ENCODE results near the gene MPZL2. TPM values are rescaled to one million over a fixed set of nuclear protein-coding genes. Genes with fewer than 3 reads are reported as not detected.

Gene MPZL2
- polyA plus RNA-seq, 3 donors, result 8.0 to 18.6 (median 14.2) TPM

- Histone ChIP-seq H3K9ac (ENCODE audit: insufficient read depth, low read length, poor library complexity, severe bottlenecking) (peak overlapping the region; percentile 67), H3K36me3 (replicated peaks in 1 of 2; ENCODE audit: control insufficient read depth in 1 of 2, insufficient read depth in 2 of 2, low read length in 2 of 2) (peaks cover 3 to 32% of the 10 kb centered on the region in 2 donors), H3K4me2 (replicated peaks; ENCODE audit: extremely low read depth, low read length, poor library complexity, severe bottlenecking) (peak overlapping the region; percentile 78), H4K20me1 (ENCODE audit: insufficient read depth, low read length) (peaks cover 12% of the 10 kb centered on the region), H2AFZ (ENCODE audit: insufficient read depth, low read depth, low read length, poor library complexity, severe bottlenecking) (no peak overlapping the region), H3K27ac (ENCODE audit: low read depth in 1 of 2, low read length in 2 of 2) (peak overlapping the region; percentile 67 to 90), H3K4me3 (replicated peaks in 1 of 3; ENCODE audit: low read depth in 2 of 3, low read length in 3 of 3) (peak overlapping the region; percentile 69 to 94 (median 82)), H3K27me3 (ENCODE audit: control insufficient read depth in 2 of 2, insufficient read depth in 2 of 2, low read length in 2 of 2) (no peaks in the 10 kb centered on the region), H3K79me2 (ENCODE audit: insufficient read depth, low read length) (peaks cover 76% of the 10 kb centered on the region), H3K9me3 (replicated peaks in 1 of 2; ENCODE audit: control insufficient read depth in 1 of 2, insufficient read depth in 1 of 2, low read length in 2 of 2) (no peaks in the 10 kb centered on the region), H3K4me1 (ENCODE audit: control insufficient read depth in 1 of 2, insufficient read depth in 2 of 2, low read length in 2 of 2) (peaks cover 79 to 87% of the 10 kb centered on the region in 2 donors)
- no peak for DNase-seq
- H3K27me3 Mint-ChIP-seq (ENCODE audit: low read depth in 3 of 3), result no peaks in the 10 kb centered on the region
- peak overlapping the region; percentile 73 to 94 for H3K4me3 Mint-ChIP-seq
- intact Hi-C loops (cut with micrococcal nuclease), result no loop called here
- H3K36me3 Mint-ChIP-seq, result peaks cover 40 to 44% of the 10 kb centered on the region in 2 donors
- H3K27ac Mint-ChIP-seq, result peak overlapping the region in 3 of 7 donors; percentile 90 to 92 (median 91)
- TF ChIP-seq CTCF (IDR thresholded peaks at IDR 0.05), result no peak
- no peaks in the 10 kb centered on the region for H3K9me3 Mint-ChIP-seq
- WGBS (ENCODE audit: insufficient coverage), result 58% methylated on average over 2 of the region's 6 CpGs
- peaks cover 93% of the 10 kb centered on the region for H3K4me1 Mint-ChIP-seq
These were observed 40.1 kb downstream of the MPZL2 start for GRCh38 chr11:118223992-118224391.

- H3K4me1 Mint-ChIP-seq, result peaks cover 93% of the 10 kb centered on the region
- peak overlapping the region; percentile 73 to 94 for H3K4me3 Mint-ChIP-seq
- no peaks in the 10 kb centered on the region for H3K9me3 Mint-ChIP-seq
- no peak for TF ChIP-seq CTCF (IDR thresholded peaks at IDR 0.05)
- peaks cover 15% of the 10 kb centered on the region for H4K20me1 ChIP-seq (ENCODE audit: insufficient read depth, low read length)
- H3K79me2 ChIP-seq (ENCODE audit: insufficient read depth, low read length), result peaks cover 80% of the 10 kb centered on the region
- no CpG with 5 or more reads among the region's 2 CpGs for WGBS (ENCODE audit: insufficient coverage)
- peak overlapping the region; percentile 78 for H3K4me2 ChIP-seq (replicated peaks; ENCODE audit: extremely low read depth, low read length, poor library complexity, severe bottlenecking)
- peaks cover 43 to 49% of the 10 kb centered on the region in 2 donors for H3K36me3 Mint-ChIP-seq
- intact Hi-C loops (cut with micrococcal nuclease), result no loop called here
- peak overlapping the region; percentile 69 to 94 (median 82) for H3K4me3 ChIP-seq (replicated peaks in 1 of 3; ENCODE audit: low read depth in 2 of 3, low read length in 3 of 3)
- no peak for DNase-seq
- no peaks in the 10 kb centered on the region for H3K27me3 Mint-ChIP-seq (ENCODE audit: low read depth in 3 of 3)
- no peak overlapping the region for H2AFZ ChIP-seq (ENCODE audit: insufficient read depth, low read depth, low read length, poor library complexity, severe bottlenecking)
- no peaks in the 10 kb centered on the region for H3K27me3 ChIP-seq (ENCODE audit: control insufficient read depth in 2 of 2, insufficient read depth in 2 of 2, low read length in 2 of 2)
- no peaks in the 10 kb centered on the region for H3K9me3 ChIP-seq (replicated peaks in 1 of 2; ENCODE audit: control insufficient read depth in 1 of 2, insufficient read depth in 1 of 2, low read length in 2 of 2)
- peaks cover 3 to 36% of the 10 kb centered on the region in 2 donors for H3K36me3 ChIP-seq (replicated peaks in 1 of 2; ENCODE audit: control insufficient read depth in 1 of 2, insufficient read depth in 2 of 2, low read length in 2 of 2)
- H3K27ac Mint-ChIP-seq, result peak overlapping the region in 3 of 7 donors; percentile 90 to 92 (median 91)
- H3K9ac ChIP-seq (ENCODE audit: insufficient read depth, low read length, poor library complexity, severe bottlenecking), result peak overlapping the region; percentile 67
- peak overlapping the region; percentile 67 to 90 for H3K27ac ChIP-seq (ENCODE audit: low read depth in 1 of 2, low read length in 2 of 2)
- H3K4me1 ChIP-seq (ENCODE audit: control insufficient read depth in 1 of 2, insufficient read depth in 2 of 2, low read length in 2 of 2), result peaks cover 78 to 87% of the 10 kb centered on the region in 2 donors
These were observed 40.5 kb downstream of the MPZL2 start for GRCh38 chr11:118223570-118223969.
